Neural cell (in vitro differentiated cells): ENCODE measurements around the gene MAN2B2.

Experiments
- CTCF ChIP-seq: fragments of 450-650 bp; IDR thresholded peaks from 2 replicates; pipeline ENCODE4 v1.5.1; 2014; ENCODE audit warnings: antibody characterized with exemption, mild to moderate bottlenecking, moderate library complexity; ENCODE audit not compliant: poor library complexity, severe bottlenecking
- EP300 ChIP-seq: fragments of 450-650 bp; conservative IDR thresholded peaks from 2 replicates; pipeline ENCODE4 v1.6.1; 2014; ENCODE audit warnings: antibody characterized with exemption, mild to moderate bottlenecking, moderate library complexity; ENCODE audit not compliant: poor library complexity, severe bottlenecking
- EZH2 ChIP-seq: fragments of 200-600, 300-800 bp; shearing (Covaris generic), sonication (generic); IDR thresholded peaks from 2 replicates; pipeline ENCODE4 v1.6.1; 2014; ENCODE audit warnings: antibody characterized with exemption, low read length, borderline replicate concordance, mild to moderate bottlenecking; ENCODE audit not compliant: insufficient read depth, poor library complexity, severe bottlenecking
- MXI1 ChIP-seq: fragments of 450-650 bp; conservative IDR thresholded peaks from 2 replicates; pipeline ENCODE4 v1.6.1; 2014; ENCODE audit warnings: antibody characterized with exemption, mild to moderate bottlenecking; ENCODE audit not compliant: poor library complexity, severe bottlenecking
- POLR2AphosphoS5 ChIP-seq: IDR thresholded peaks from 2 replicates; pipeline ENCODE4 v1.6.1; 2012
- RAD21 ChIP-seq: fragments of 450-650 bp; conservative IDR thresholded peaks from 2 replicates; pipeline ENCODE4 v1.6.1; 2014; ENCODE audit warnings: antibody characterized with exemption, mild to moderate bottlenecking, moderate library complexity
- REST ChIP-seq: IDR thresholded peaks from 2 replicates; pipeline ENCODE4 v1.6.1; 2012; ENCODE audit warnings: borderline replicate concordance
- SMC3 ChIP-seq: fragments of 450-650 bp; conservative IDR thresholded peaks from 2 replicates; pipeline ENCODE4 v1.6.1; 2014; ENCODE audit warnings: antibody characterized with exemption, mild to moderate bottlenecking, moderate library complexity; ENCODE audit not compliant: poor library complexity
- TAF1 ChIP-seq: IDR thresholded peaks from 2 replicates; pipeline ENCODE4 v1.6.1; 2012; ENCODE audit warnings: low read depth

GRCh38 chr4:6607368-6608055 lies 32.5 kb downstream of the MAN2B2 start:
- no peak for TF ChIP-seq CTCF
- no peak for TF ChIP-seq EZH2
- no peak for TF ChIP-seq POLR2AphosphoS5
- TF ChIP-seq SMC3, result no peak
- no peak for TF ChIP-seq EP300
- TF ChIP-seq MXI1, result no peak
- no peak for TF ChIP-seq TAF1
- TF ChIP-seq RAD21, result no peak
- TF ChIP-seq REST, result no peak
